Liver (tissue), 9 donors: ENCODE results near the gene TUBGCP2. TPM values are rescaled to one million over a fixed set of nuclear protein-coding genes. Genes with fewer than 3 reads are reported as not detected.

ENCODE experiments used
- DNase-seq: peaks from one replicate; pipeline ENCODE4 v3.0.0-alpha.2; 2017; ENCODE audit warnings: low spot score
- H3K27ac ChIP-seq, 2 donors: one replicate each; pipeline ENCODE4 v1.7.0; 2013; ENCODE audit warnings: inconsistent platforms in 2 of 2, low read length in 2 of 2, control low read depth in 1 of 2, low read depth in 1 of 2, mild to moderate bottlenecking in 1 of 2
- H3K27me3 ChIP-seq, 4 donors: one replicate each; pipeline versions ENCODE4 v1.6.1 to v1.7.0; 2013; ENCODE audit warnings: low read length in 3 of 4, inconsistent platforms in 1 of 4, mild to moderate bottlenecking in 1 of 4, moderate library complexity in 1 of 4; ENCODE audit not compliant: control insufficient read depth in 4 of 4, insufficient read depth in 4 of 4
- H3K36me3 ChIP-seq, 4 donors: one replicate each; pipeline versions ENCODE4 v1.6.1 to v1.7.0; 2013; ENCODE audit warnings: low read length in 3 of 4, mild to moderate bottlenecking in 3 of 4, low read depth in 1 of 4, moderate library complexity in 1 of 4; ENCODE audit not compliant: control insufficient read depth in 4 of 4, insufficient read depth in 3 of 4
- H3K4me1 ChIP-seq, 4 donors: one replicate each; pipeline versions ENCODE4 v1.6.1 to v1.7.0; 2013; ENCODE audit warnings: low read length in 3 of 4, mild to moderate bottlenecking in 3 of 4, moderate library complexity in 1 of 4; ENCODE audit not compliant: control insufficient read depth in 4 of 4, insufficient read depth in 4 of 4
- H3K4me3 ChIP-seq, 3 donors: one replicate each; pipeline versions ENCODE4 v1.6.1 to v1.7.0; 2013; ENCODE audit warnings: low read length in 3 of 3, control low read depth in 1 of 3, low read depth in 1 of 3, mild to moderate bottlenecking in 1 of 3
- H3K9ac ChIP-seq, 2 donors: one replicate each; pipeline ENCODE4 v1.7.0; 2013; ENCODE audit warnings: low read length in 2 of 2, mild to moderate bottlenecking in 2 of 2, moderate library complexity in 2 of 2, control low read depth in 1 of 2, low read depth in 1 of 2
- H3K9me3 ChIP-seq, 4 donors: one replicate each; pipeline versions ENCODE4 v1.6.1 to v1.7.0; 2013; ENCODE audit warnings: low read length in 3 of 4; ENCODE audit not compliant: control insufficient read depth in 4 of 4
- ATF3 ChIP-seq: IDR thresholded peaks from 2 replicates; pipeline ENCODE4 v1.6.1; 2016; ENCODE audit warnings: antibody characterized with exemption
- CTCF ChIP-seq: fragments of 150-350 bp; IDR thresholded peaks from 2 replicates; pipeline ENCODE4 v1.5.1; 2017; ENCODE audit warnings: improper control_type of control experiment, low read depth, low read length; ENCODE audit not compliant: missing input control
- EGR1 ChIP-seq, 2 donors: IDR thresholded peaks; 2 replicates each; pipeline ENCODE4 v1.6.1; 2016 to 2018; ENCODE audit warnings: antibody characterized with exemption in 2 of 2, low read depth in 2 of 2
- FOXA1 ChIP-seq: IDR thresholded peaks from 2 replicates; pipeline ENCODE4 v1.6.1; 2016; ENCODE audit warnings: antibody characterized with exemption
- FOXA2 ChIP-seq: IDR thresholded peaks from 2 replicates; pipeline ENCODE4 v1.6.1; 2016; ENCODE audit warnings: antibody characterized with exemption
- GABPA ChIP-seq, 2 donors: IDR thresholded peaks in 1 of 2; conservative IDR thresholded peaks in 1 of 2; 2 replicates each; pipeline ENCODE4 v1.6.1; 2016; ENCODE audit warnings: antibody characterized with exemption in 2 of 2, mild to moderate bottlenecking in 1 of 2, moderate library complexity in 1 of 2
- JUND ChIP-seq, 2 donors: IDR thresholded peaks; 2 replicates each; pipeline ENCODE4 v1.6.1; 2016; ENCODE audit warnings: antibody characterized with exemption in 2 of 2
- MAX ChIP-seq: IDR thresholded peaks from 2 replicates; pipeline ENCODE4 v1.6.1; 2016; ENCODE audit warnings: antibody characterized with exemption
- NR2F2 ChIP-seq: IDR thresholded peaks from 2 replicates; pipeline ENCODE4 v1.6.1; 2016; ENCODE audit warnings: antibody characterized with exemption
- RAD21 ChIP-seq, 2 donors: IDR thresholded peaks; 2 replicates each; pipeline ENCODE4 v1.6.1; 2016; ENCODE audit warnings: antibody characterized with exemption in 2 of 2, mild to moderate bottlenecking in 2 of 2
- REST ChIP-seq: IDR thresholded peaks from 2 replicates; pipeline ENCODE4 v1.6.1; 2016; ENCODE audit warnings: antibody characterized with exemption, mild to moderate bottlenecking
- RXRA ChIP-seq, 2 donors: IDR thresholded peaks; 2 replicates each; pipeline ENCODE4 v1.6.1; 2017 to 2018; ENCODE audit warnings: antibody characterized with exemption in 2 of 2, mild to moderate bottlenecking in 1 of 2
- SP1 ChIP-seq: IDR thresholded peaks from 2 replicates; pipeline ENCODE4 v1.6.1; 2018; ENCODE audit warnings: antibody characterized with exemption, mild to moderate bottlenecking
- TAF1 ChIP-seq: conservative IDR thresholded peaks from 2 replicates; pipeline ENCODE4 v1.6.1; 2016; ENCODE audit warnings: antibody characterized with exemption, mild to moderate bottlenecking
- YY1 ChIP-seq: IDR thresholded peaks from 2 replicates; pipeline ENCODE4 v1.6.1; 2016; ENCODE audit warnings: antibody characterized with exemption, mild to moderate bottlenecking
- ZBTB33 ChIP-seq: IDR thresholded peaks from 2 replicates; pipeline ENCODE4 v1.6.1; 2016; ENCODE audit warnings: antibody characterized with exemption
- WGBS: extraction: QIAGEN DNeasy Blood & Tissue Kit; methylation state at CpG from one replicate; pipeline ENCODE4 v1.1.7; 2013; 5-methylcytosine and 5-hydroxymethylcytosine counted together
- polyA plus RNA-seq, 2 donors: library from polyadenylated mRNA; stranded (reverse) in 1 of 2; unstranded in 1 of 2; fragments of 200-250 nt in 1 of 2; fragments of >200 nt in 1 of 2; fragmentation: Nextera tagmentation in 1 of 2; extraction: Ambion mirVana in 1 of 2; gene quantifications; one replicate each; pipeline versions ENCODE4 v1.2.1 to v1.2.3, GENCODE V29; 2013 to 2015
- total RNA-seq, 2 donors: library from RNA; depleted of rRNA; stranded (reverse); fragments of >200 nt; gene quantifications; one replicate each; pipeline ENCODE4 v1.2.3, GENCODE V29; 2014
- donor health status: healthy.
- donor health status: healthy.
- donor health status: healthy.
- donor health status: healthy.
- donor health status: healthy.

Gene TUBGCP2
- total and polyA plus RNA-seq, 4 donors, result 18.8 to 32.4 (median 27.6) TPM

GRCh38 chr10:133350283-133350949 is 41.7 kb upstream of the TUBGCP2 start:
- Histone ChIP-seq H3K27ac (peak overlapping the region; percentile 60 to 73), H3K4me3 (no peak overlapping the region), H3K9me3 (no peaks in the 10 kb centered on the region), H3K4me1 (peaks cover 24 to 84% (median 71%) of the 10 kb centered on the region in 4 donors), H3K27me3 (no peaks in the 10 kb centered on the region), H3K9ac (no peak overlapping the region), H3K36me3 (peaks cover 0 to 2% (median 0%) of the 10 kb centered on the region in 4 donors)
- TF ChIP-seq RXRA (IDR thresholded peaks at IDR 0.05) (peak in 1 of 2 donors; percentile 84), RAD21 (IDR thresholded peaks at IDR 0.05) (no peak)
- DNase-seq, result no peak
- 47% methylated on average over 12 of the region's 12 CpGs for WGBS

- WGBS, result 82% methylated on average over 9 of the region's 9 CpGs
- peaks cover 24 to 76% (median 62%) of the 10 kb centered on the region in 4 donors for H3K4me1 ChIP-seq
- H3K4me3 ChIP-seq, result no peak overlapping the region
- no peaks in the 10 kb centered on the region for H3K36me3 ChIP-seq
- no peaks in the 10 kb centered on the region for H3K27me3 ChIP-seq
- no peak overlapping the region for H3K9ac ChIP-seq
- no peak for DNase-seq
- H3K27ac ChIP-seq, result peak overlapping the region in 1 of 2 donors; percentile 60
- no peaks in the 10 kb centered on the region for H3K9me3 ChIP-seq
- no peak for TF ChIP-seq CTCF
- TF ChIP-seq EGR1 (IDR thresholded peaks at IDR 0.05; ENCODE audit: low read depth in 2 of 2), result no peak
- TF ChIP-seq FOXA2, result no peak
- no peak for TF ChIP-seq SP1
- TF ChIP-seq NR2F2, result no peak
- TF ChIP-seq FOXA1, result no peak
- no peak for TF ChIP-seq YY1
- no peak for TF ChIP-seq MAX
- no peak for TF ChIP-seq TAF1
- TF ChIP-seq RXRA (IDR thresholded peaks at IDR 0.05), result no peak
- TF ChIP-seq JUND (IDR thresholded peaks at IDR 0.05), result no peak
- TF ChIP-seq ZBTB33, result no peak
- no peak for TF ChIP-seq REST
- TF ChIP-seq ATF3, result no peak
- no peak for TF ChIP-seq GABPA (IDR thresholded peaks at IDR 0.05 in 1 of 2, conservative IDR thresholded peaks at IDR 0.05 in 1 of 2)
Measured at GRCh38 chr10:133349577-133350011, 40.9 kb upstream of the TUBGCP2 start.
